ENCODE results near the gene LLCFC1.

Gene LLCFC1

GRCh38 chr7:142910031-142910433 lies 29.3 kb upstream of the LLCFC1 start:
- no peak for FAIRE-seq
- no peak for DNase-seq (ENCODE audit: low spot score)

- FAIRE-seq (no peak), DNase-seq (ENCODE audit: low spot score) (no peak)
These were observed 28.8 kb upstream of the LLCFC1 start for GRCh38 chr7:142910481-142910880.

GRCh38 chr7:142913051-142913450 lies 26.2 kb upstream of the LLCFC1 start:
- FAIRE-seq (no peak), DNase-seq (ENCODE audit: low spot score) (no peak)

- no peak for DNase-seq (ENCODE audit: low spot score)
- FAIRE-seq = no peak
These were observed 25.7 kb upstream of the LLCFC1 start for GRCh38 chr7:142913566-142913965.

- FAIRE-seq (no peak), DNase-seq (ENCODE audit: low spot score) (no peak)
These were observed 25.2 kb upstream of the LLCFC1 start for GRCh38 chr7:142914121-142914520.

- FAIRE-seq (no peak), DNase-seq (ENCODE audit: low spot score) (no peak)
These were observed 24.0 kb upstream of the LLCFC1 start for GRCh38 chr7:142915315-142915714.

GRCh38 chr7:142916508-142916907 lies 22.8 kb upstream of the LLCFC1 start:
- DNase-seq (ENCODE audit: low spot score) (no peak), FAIRE-seq (no peak)

GRCh38 chr7:142917447-142917846 lies 21.8 kb upstream of the LLCFC1 start:
- no peak for FAIRE-seq

GRCh38 chr7:142918901-142919300 lies 20.4 kb upstream of the LLCFC1 start:
- FAIRE-seq = no peak
- no peak for DNase-seq (ENCODE audit: low spot score)

More at GRCh38 chr7:142917447-142917846, 21.8 kb upstream of the LLCFC1 start:
- DNase-seq (ENCODE audit: low spot score) = no peak

- DNase-seq (ENCODE audit: low spot score) (no peak), FAIRE-seq (no peak)
These were observed 19.6 kb upstream of the LLCFC1 start for GRCh38 chr7:142919656-142920055.

- DNase-seq (ENCODE audit: low spot score) (no peak), FAIRE-seq (no peak)
These were observed 15.9 kb upstream of the LLCFC1 start for GRCh38 chr7:142923391-142923790.

- no peak for FAIRE-seq
- no peak for DNase-seq (ENCODE audit: low spot score)
These were observed 13.9 kb upstream of the LLCFC1 start for GRCh38 chr7:142925413-142925812.

GRCh38 chr7:142927085-142927745 lies 12.1 kb upstream of the LLCFC1 start:
- DNase-seq (ENCODE audit: low spot score) = no peak
- FAIRE-seq = no peak

- FAIRE-seq = no peak
These were observed 11.3 kb upstream of the LLCFC1 start for GRCh38 chr7:142927949-142928348.

GRCh38 chr7:142930126-142930730 lies 9.1 kb upstream of the LLCFC1 start:
- no peak for DNase-seq (ENCODE audit: low spot score)

More at GRCh38 chr7:142927949-142928348, 11.3 kb upstream of the LLCFC1 start:
- DNase-seq (ENCODE audit: low spot score) = no peak

GRCh38 chr7:142932386-142933091 lies 6.7 kb upstream of the LLCFC1 start:
- no peak for DNase-seq (ENCODE audit: low spot score)
- no peak for FAIRE-seq

More at GRCh38 chr7:142930126-142930730, 9.1 kb upstream of the LLCFC1 start:
- no peak for FAIRE-seq

- FAIRE-seq (no peak), DNase-seq (ENCODE audit: low spot score) (no peak)
These were observed 6.2 kb upstream of the LLCFC1 start for GRCh38 chr7:142933092-142933475.

GRCh38 chr7:142933624-142934023 lies 5.7 kb upstream of the LLCFC1 start, which contains the start of gene TRPV5:
TSS of gene TRPV5 (minus strand) at chr7:142933746. CDS start at chr7:142933459, 287 bp downstream.
- DNase-seq (ENCODE audit: low spot score) = no peak
- FAIRE-seq = no peak

GRCh38 chr7:142934056-142934455 lies 5.2 kb upstream of the LLCFC1 start:
- no peak for DNase-seq (ENCODE audit: low spot score)
- FAIRE-seq = no peak

GRCh38 chr7:142935941-142936565 lies 3.2 kb upstream of the LLCFC1 start:
- no peak for DNase-seq (ENCODE audit: low spot score)
- FAIRE-seq = no peak

- no peak for FAIRE-seq
- DNase-seq (ENCODE audit: low spot score) = no peak
These were observed 673 bp upstream of the LLCFC1 start for GRCh38 chr7:142938611-142939010.

GRCh38 chr7:142940966-142941535 lies 1.8 kb downstream of the LLCFC1 start:
- DNase-seq (ENCODE audit: low spot score) = no peak
- no peak for FAIRE-seq
